Left ventricle myocardium inferior (tissue), 1 donor: ENCODE results near the gene IGF1R. TPM values are rescaled to one million over a fixed set of nuclear protein-coding genes. Genes with fewer than 3 reads are reported as not detected.

Experiments used
- DNase-seq: peaks from one replicate; pipeline ENCODE4 v3.0.0-alpha.2; 2020
- H3K27ac ChIP-seq: fragments of 200-600 bp; replicated peaks from 2 replicates; pipeline ENCODE4 v1.8.0; 2021
- H3K27me3 ChIP-seq: fragments of 200-600 bp; 2 replicates; pipeline ENCODE4 v1.8.0; 2021; ENCODE audit warnings: low read depth
- H3K36me3 ChIP-seq: fragments of 200-600 bp; 2 replicates; pipeline ENCODE4 v1.8.0; 2021
- H3K4me1 ChIP-seq: fragments of 200-600 bp; 2 replicates; pipeline ENCODE4 v1.8.0; 2021
- H3K4me3 ChIP-seq: fragments of 200-600 bp; 2 replicates; pipeline ENCODE4 v1.8.0; 2021; ENCODE audit warnings: mild to moderate bottlenecking, moderate library complexity
- H3K9me3 ChIP-seq: fragments of 200-600 bp; replicated peaks from 2 replicates; pipeline ENCODE4 v1.8.0; 2021
- CTCF ChIP-seq: fragments of 200-600 bp; IDR thresholded peaks from 2 replicates; pipeline ENCODE4 v1.8.0; 2021; ENCODE audit warnings: antibody characterized with exemption, mild to moderate bottlenecking, borderline replicate concordance
- intact Hi-C: fragments of 100-400 bp; cut with micrococcal nuclease; formaldehyde crosslinking; loops from one replicate; pipeline ENCODE4 v1.11.0; 2022
- total RNA-seq: library from RNA; stranded (reverse); fragmentation: NEBNext Ultra II Directional; extraction: Animal tissue kit (Norgen Biotek cat#: 25700); gene quantifications from one replicate; pipeline ENCODE4 v1.2.1, GENCODE V29; 2021
- donor health status: DM: no; HTN: yes; CAD: no; lungs with severe emphysema.

Gene IGF1R
- total RNA-seq, 1 donor from 2014 or later, result 37.2 TPM

GRCh38 chr15:98683831-98684230, 35.5 kb downstream of the IGF1R start:
- TF ChIP-seq CTCF, result no peak
- intact Hi-C loops, result no loop called here
- no peak for DNase-seq
- H3K4me3 ChIP-seq, result no peak overlapping the region
- no peaks in the 10 kb centered on the region for H3K9me3 ChIP-seq
- no peaks in the 10 kb centered on the region for H3K27me3 ChIP-seq
- peak overlapping the region; percentile 44 for H3K27ac ChIP-seq
- no peaks in the 10 kb centered on the region for H3K36me3 ChIP-seq
- H3K4me1 ChIP-seq, result peaks cover 90% of the 10 kb centered on the region

- Histone ChIP-seq H3K27ac (peak overlapping the region; percentile 44), H3K27me3 (no peaks in the 10 kb centered on the region), H3K9me3 (no peaks in the 10 kb centered on the region), H3K36me3 (no peaks in the 10 kb centered on the region), H3K4me1 (peaks cover 90% of the 10 kb centered on the region), H3K4me3 (no peak overlapping the region)
- intact Hi-C loops, result no loop called here
- TF ChIP-seq CTCF, result no peak
- DNase-seq, result no peak
Observed at GRCh38 chr15:98684436-98684835, 36.1 kb downstream of the IGF1R start.

GRCh38 chr15:98684995-98685525, 36.7 kb downstream of the IGF1R start:
- no peaks in the 10 kb centered on the region for H3K9me3 ChIP-seq
- intact Hi-C loops, result no loop called here
- H3K27ac ChIP-seq, result peak overlapping the region; percentile 44
- peaks cover 92% of the 10 kb centered on the region for H3K4me1 ChIP-seq
- no peaks in the 10 kb centered on the region for H3K36me3 ChIP-seq
- H3K4me3 ChIP-seq, result no peak overlapping the region
- no peaks in the 10 kb centered on the region for H3K27me3 ChIP-seq
- TF ChIP-seq CTCF, result no peak
- no peak for DNase-seq

GRCh38 chr15:98686983-98687382, 38.6 kb downstream of the IGF1R start:
- intact Hi-C loops, result no loop called here
- Histone ChIP-seq H3K36me3 (no peaks in the 10 kb centered on the region), H3K4me1 (peaks cover 95% of the 10 kb centered on the region), H3K27ac (no peak overlapping the region), H3K27me3 (no peaks in the 10 kb centered on the region), H3K9me3 (no peaks in the 10 kb centered on the region), H3K4me3 (no peak overlapping the region)
- DNase-seq, result no peak
- no peak for TF ChIP-seq CTCF

DNA sequence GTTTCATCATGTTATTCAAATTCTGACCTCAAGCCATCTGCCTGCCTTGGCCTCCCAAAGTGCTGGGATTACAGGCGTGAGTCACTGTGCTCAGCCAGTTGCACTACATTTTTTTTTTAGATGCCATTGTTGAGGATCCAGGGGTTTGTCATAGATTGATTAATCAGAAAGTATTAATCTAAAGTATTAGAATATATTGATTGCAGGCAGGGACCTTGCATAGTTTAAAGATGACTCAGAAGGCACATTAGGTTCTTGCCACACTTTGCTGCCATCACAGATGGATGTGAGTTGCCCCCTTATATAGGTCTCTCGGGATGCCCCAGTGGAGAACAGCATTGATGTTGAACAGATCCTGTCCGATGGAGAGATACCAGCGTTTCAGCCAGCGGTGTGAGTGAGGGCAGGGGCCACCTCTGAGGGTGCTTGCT, 41.1 kb downstream of the IGF1R start:
- intact Hi-C loops, result no loop called here
- H3K36me3 ChIP-seq, result no peaks in the 10 kb centered on the region
- H3K4me3 ChIP-seq, result no peak overlapping the region
- DNase-seq, result no peak
- H3K27ac ChIP-seq, result no peak overlapping the region
- TF ChIP-seq CTCF, result no peak
- no peaks in the 10 kb centered on the region for H3K27me3 ChIP-seq
- H3K9me3 ChIP-seq, result no peaks in the 10 kb centered on the region
- H3K4me1 ChIP-seq, result peaks cover 95% of the 10 kb centered on the region
